K562 (cell line): ENCODE results near the gene PLXNA2. TPM values are rescaled to one million over a fixed set of nuclear protein-coding genes. Genes with fewer than 3 reads are reported as not detected.

Experiments used
- ATAC-seq: fragments of 200-7000 bp; cut with Tn5 transposase; 3 replicates; pipeline ENCODE4 v1.9.1; 2020; ENCODE audit warnings: moderate library complexity
- BruUV-seq: library from RNA; stranded (reverse); fragments of 400-500 nt; replicated peaks from 2 replicates; lab custom pipeline; 2021; lab: Mats Ljungman, UMichigan
- CTCF ChIA-PET: fragments of 300-600 bp; formaldehyde crosslinking; extraction: SDS; loops from one replicate; lab custom pipeline; 2021; ENCODE audit warnings: low intra/inter-chr PET ratio; lab: Yijun Ruan, JAX
- POLR2A ChIA-PET: fragments of 300-600, 350-650 bp; sonication (Branson Sonifier 250); formaldehyde crosslinking; extraction: SDS; loops from one replicate; lab custom pipeline; 2021; ENCODE audit warnings: antibody characterized with exemption, inconsistent platforms; lab: Yijun Ruan, JAX
- DNase-seq, 4 experiments: peaks; one replicate each; pipeline versions ENCODE4 v3.0.0 to v3.0.0-alpha.2; 2011 to 2018; ENCODE audit warnings: low spot score in 3 of 4, mixed read lengths in 3 of 4; ENCODE audit errors: extremely low read depth in 1 of 4
- FAIRE-seq: peaks from 2 replicates; lab custom pipeline; 2011; peaks lifted over from hg19 to GRCh38; lab: Jason Lieb, UNC
- H2AFZ ChIP-seq: 2 replicates; pipeline ENCODE4 v1.6.0; 2011; ENCODE audit warnings: low read depth, low read length, control low read depth, inconsistent platforms
- H3K27ac ChIP-seq: fragments of 200-600 bp; 3 replicates; pipeline ENCODE4 v1.8.0; 2011; ENCODE audit warnings: low read depth, mild to moderate bottlenecking, control low read depth, inconsistent platforms, low read length, moderate library complexity, mixed read lengths; ENCODE audit errors: extremely low read depth
- H3K27me3 ChIP-seq, 2 experiments: fragments of 300-600 bp in 1 of 2; 2 replicates in 1 of 2; 3 replicates in 1 of 2; pipeline versions ENCODE4 v1.6.0 to v1.8.0; 2011; ENCODE audit warnings: inconsistent platforms in 2 of 2, low read length in 2 of 2, mild to moderate bottlenecking in 1 of 2, mixed read lengths in 1 of 2, moderate library complexity in 1 of 2; ENCODE audit not compliant: control insufficient read depth in 2 of 2, insufficient read depth in 2 of 2
- H3K36me3 ChIP-seq: fragments of 300-600 bp; 3 replicates; pipeline ENCODE4 v1.8.0; 2011; ENCODE audit warnings: mild to moderate bottlenecking, low read length, inconsistent platforms; ENCODE audit not compliant: control insufficient read depth, insufficient read depth
- H3K4me1 ChIP-seq, 2 experiments: fragments of 200-600 bp in 1 of 2; replicated peaks in 1 of 2; 2 replicates in 1 of 2; 3 replicates in 1 of 2; pipeline versions ENCODE4 v1.5.1 to v1.8.0; 2011; ENCODE audit warnings: inconsistent platforms in 2 of 2, low read length in 2 of 2, mild to moderate bottlenecking in 1 of 2, mixed read lengths in 1 of 2, moderate library complexity in 1 of 2; ENCODE audit not compliant: control insufficient read depth in 2 of 2, insufficient read depth in 2 of 2
- H3K4me2 ChIP-seq: 2 replicates; pipeline ENCODE4 v1.6.1; 2011; ENCODE audit warnings: low read length, control low read depth, inconsistent platforms, mixed read lengths; ENCODE audit not compliant: insufficient read depth
- H3K4me3 ChIP-seq: fragments of 200-600 bp; sonication (generic), shearing (Covaris generic); 2 replicates; pipeline ENCODE4 v1.5.1; 2016; ENCODE audit warnings: control low read depth, inconsistent platforms
- H3K79me2 ChIP-seq: fragments of 200-600 bp; 3 replicates; pipeline ENCODE4 v1.8.0; 2011; ENCODE audit warnings: low read length, inconsistent platforms; ENCODE audit not compliant: control insufficient read depth, insufficient read depth
- H3K9ac ChIP-seq, 2 experiments: 2 replicates each; pipeline versions ENCODE4 v1.6.0 to v1.6.1; 2011; ENCODE audit warnings: low read depth in 2 of 2, low read length in 2 of 2, control low read depth in 1 of 2, inconsistent platforms in 1 of 2, mild to moderate bottlenecking in 1 of 2, mixed read lengths in 1 of 2; ENCODE audit not compliant: insufficient read depth in 1 of 2
- H3K9me1 ChIP-seq: one replicate; pipeline ENCODE4 v1.6.0; 2011; ENCODE audit warnings: inconsistent platforms, mild to moderate bottlenecking, low read length, moderate library complexity; ENCODE audit not compliant: control insufficient read depth, insufficient read depth
- H3K9me3 ChIP-seq: replicated peaks from 2 replicates; pipeline ENCODE4 v1.5.1; 2011; ENCODE audit warnings: low read depth, low read length, inconsistent platforms; ENCODE audit not compliant: control insufficient read depth, insufficient read depth
- H4K20me1 ChIP-seq: replicated peaks from 2 replicates; pipeline ENCODE4 v1.6.1; 2011; ENCODE audit warnings: low read length, inconsistent platforms, mixed read lengths; ENCODE audit not compliant: control insufficient read depth, insufficient read depth
- SMAD3 ChIP-seq: fragments of 450-650 bp; formaldehyde crosslinking; conservative IDR thresholded peaks from 2 replicates; pipeline ENCODE4 v1.4.0; 2020; ENCODE audit warnings: mild to moderate bottlenecking
- TBP ChIP-seq: optimal IDR thresholded peaks from 2 replicates; pipeline ENCODE3; 2011; ENCODE audit warnings: low read depth, low read length, improper control_type of control experiment
- WGBS: fragments of 100-300 bp; shearing (Covaris generic); methylation state at CpG from one replicate; pipeline ENCODE4 v1.1.6; 2016; ENCODE audit warnings: low coverage, mixed read lengths; ENCODE audit not compliant: insufficient coverage; ENCODE audit errors: missing lambda C conversion rate; 5-methylcytosine and 5-hydroxymethylcytosine counted together
- in situ Hi-C: fragments of 300-500 bp; cut with MboI; formaldehyde crosslinking; loops from 4 replicates; pipeline ENCODE4 v1.15.0; 2018; ENCODE audit warnings: inconsistent platforms, mixed read lengths
- intact Hi-C: fragments of 100-400 bp; cut with micrococcal nuclease; formaldehyde crosslinking; loops from 2 replicates; pipeline ENCODE4 v1.14.2; 2022
- polyA plus RNA-seq, 8 experiments: library from polyadenylated mRNA; depleted of rRNA in 4 of 8; stranded (reverse) in 5 of 8; unstranded in 3 of 8; fragments of >200 nt; fragmentation: Nextera tagmentation in 2 of 8; fragmentation: Illumina TruSeq in 1 of 8; extraction: Ambion mirVana in 2 of 8; extraction: Trizol in 1 of 8; gene quantifications; 2 replicates each; pipeline versions ENCODE4 v1.2.1 to v1.2.3, GENCODE V29; 2011 to 2014; ENCODE audit warnings: inconsistent platforms in 1 of 8, missing spikeins in 1 of 8
- total RNA-seq, 7 experiments: library from RNA; depleted of rRNA in 6 of 7; stranded (reverse); fragments of >200 nt in 6 of 7; fragmentation: Illumina TruSeq in 2 of 7; extraction: Trizol in 2 of 7; gene quantifications; 2 replicates each; pipeline versions ENCODE4 v1.2.1 to v1.2.3, GENCODE V29; 2011 to 2021; ENCODE audit warnings: low replicate concordance in 1 of 7
- TF ChIP-seq, protein P1 (sequence below), 3 experiments: fragments of 200-800 bp in 1 of 3; fragments of 250-450 bp in 1 of 3; fragments of 450-650 bp in 1 of 3; sonication (Bioruptor Pico) in 1 of 3; sonication (Bioruptor generic) in 1 of 3; formaldehyde crosslinking in 1 of 3; IDR thresholded peaks; 2 replicates each; pipeline versions ENCODE4 v1.6.1 to v1.8.0; 2016 to 2022; ENCODE audit warnings: mild to moderate bottlenecking in 2 of 3, missing genetic modification characterization in 2 of 3, missing compliant biosample characterization in 1 of 3, moderate library complexity in 1 of 3

PLXNA2 gene
- total and polyA plus RNA-seq, 9 of the 15 experiments (the other 6 are each of a cell fraction or from before 2014, with no cell fraction given), result 0.01 to 1.3 (median 0.32) TPM

DNA sequence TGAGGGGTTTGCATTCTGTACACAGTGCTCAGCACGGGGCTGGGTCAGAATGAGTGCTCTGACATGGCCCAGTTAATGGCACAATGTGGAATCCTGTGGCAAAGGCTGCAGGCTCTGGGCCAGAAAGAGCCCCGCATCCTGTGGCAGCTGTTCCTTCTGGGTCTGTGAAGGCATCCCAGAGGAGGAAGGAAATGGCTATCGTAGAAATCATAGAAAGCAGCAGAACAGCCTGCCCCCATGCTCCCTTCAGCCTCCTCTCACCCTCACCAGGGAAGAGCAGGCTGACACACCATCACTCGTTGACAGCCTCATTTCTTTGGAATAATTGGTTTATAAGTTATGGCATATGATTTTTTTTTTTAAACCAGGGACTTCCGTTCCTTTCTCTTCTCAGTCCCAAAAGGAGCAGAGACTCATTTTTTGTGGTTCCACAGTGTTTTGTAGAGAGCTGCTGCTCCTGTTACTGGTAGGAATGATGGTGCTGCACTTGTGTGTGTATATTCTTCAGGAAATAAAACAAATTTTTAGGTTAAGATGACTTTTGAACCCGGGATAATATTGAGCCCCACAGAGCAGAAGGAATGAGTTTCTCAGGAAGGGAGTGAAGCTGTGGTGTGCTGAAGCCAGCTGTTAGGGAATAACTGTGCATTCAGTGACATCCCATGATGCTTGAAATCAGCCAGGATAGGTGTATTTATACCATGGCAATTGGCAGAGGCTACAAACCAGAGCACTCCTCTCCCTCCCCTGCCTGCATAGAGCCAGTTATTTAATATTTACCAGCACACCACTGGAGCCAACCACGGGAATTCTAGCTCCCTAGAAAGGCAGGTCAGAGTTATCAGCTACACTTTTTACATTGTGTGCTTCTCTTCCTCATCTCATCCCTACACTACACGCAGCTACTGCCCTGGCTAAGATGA, 32.0 kb downstream of the PLXNA2 start:
- intact Hi-C loops, result no loop called here
- in situ Hi-C loops, result no loop called here
- POLR2A ChIA-PET, result interaction anchor here (0.9 to 1.2 kb wide), 3 partner anchors 13 to 25 kb away, joined by 3 to 4 read pairs (median 3); no protein-coding TSS in a partner anchor
- ATAC-seq, result peak; percentile 26
- Histone ChIP-seq H3K9me3 (no peaks in the 10 kb centered on the region), H3K9ac (no peak overlapping the region), H3K4me3 (no peak overlapping the region), H3K27ac (no peak overlapping the region), H2AFZ (peak overlapping the region; percentile 30), H3K4me1 (peaks cover 0 to 13% of the 10 kb centered on the region in 2 experiments; a peak in 4 of 5 replicates), H3K4me2 (no peak overlapping the region), H4K20me1 (no peaks in the 10 kb centered on the region), H3K9me1 (no peaks in the 10 kb centered on the region), H3K79me2 (no peaks in the 10 kb centered on the region), H3K36me3 (no peaks in the 10 kb centered on the region), H3K27me3 (no peaks in the 10 kb centered on the region; a peak in 1 of 5 replicates)
- TF ChIP-seq TBP, result peak; percentile 32
- TF ChIP-seq SMAD3 (CRISPR knock-in tag), result no peak
- TF ChIP-seq, protein P1, sequence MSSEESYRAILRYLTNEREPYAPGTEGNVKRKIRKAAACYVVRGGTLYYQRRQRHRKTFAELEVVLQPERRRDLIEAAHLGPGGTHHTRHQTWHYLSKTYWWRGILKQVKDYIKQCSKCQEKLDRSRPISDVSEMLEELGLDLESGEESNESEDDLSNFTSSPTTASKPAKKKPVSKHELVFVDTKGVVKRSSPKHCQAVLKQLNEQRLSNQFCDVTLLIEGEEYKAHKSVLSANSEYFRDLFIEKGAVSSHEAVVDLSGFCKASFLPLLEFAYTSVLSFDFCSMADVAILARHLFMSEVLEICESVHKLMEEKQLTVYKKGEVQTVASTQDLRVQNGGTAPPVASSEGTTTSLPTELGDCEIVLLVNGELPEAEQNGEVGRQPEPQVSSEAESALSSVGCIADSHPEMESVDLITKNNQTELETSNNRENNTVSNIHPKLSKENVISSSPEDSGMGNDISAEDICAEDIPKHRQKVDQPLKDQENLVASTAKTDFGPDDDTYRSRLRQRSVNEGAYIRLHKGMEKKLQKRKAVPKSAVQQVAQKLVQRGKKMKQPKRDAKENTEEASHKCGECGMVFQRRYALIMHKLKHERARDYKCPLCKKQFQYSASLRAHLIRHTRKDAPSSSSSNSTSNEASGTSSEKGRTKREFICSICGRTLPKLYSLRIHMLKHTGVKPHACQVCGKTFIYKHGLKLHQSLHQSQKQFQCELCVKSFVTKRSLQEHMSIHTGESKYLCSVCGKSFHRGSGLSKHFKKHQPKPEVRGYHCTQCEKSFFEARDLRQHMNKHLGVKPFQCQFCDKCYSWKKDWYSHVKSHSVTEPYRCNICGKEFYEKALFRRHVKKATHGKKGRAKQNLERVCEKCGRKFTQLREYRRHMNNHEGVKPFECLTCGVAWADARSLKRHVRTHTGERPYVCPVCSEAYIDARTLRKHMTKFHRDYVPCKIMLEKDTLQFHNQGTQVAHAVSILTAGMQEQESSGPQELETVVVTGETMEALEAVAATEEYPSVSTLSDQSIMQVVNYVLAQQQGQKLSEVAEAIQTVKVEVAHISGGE (CRISPR knock-in tag; IDR thresholded peaks at IDR 0.05), result peak in 1 of 3 experiments; percentile 50; a peak in 1 of 6 replicates
- CTCF ChIA-PET, result no interaction called here
- FAIRE-seq, result no peak
- BruUV-seq, result no TSS peak
- no peak for DNase-seq
- WGBS, result 28% methylated on average over 8 of the region's 8 CpGs
